ENCODE measurements around the gene GRIN2A.

The GRIN2A gene

DNA sequence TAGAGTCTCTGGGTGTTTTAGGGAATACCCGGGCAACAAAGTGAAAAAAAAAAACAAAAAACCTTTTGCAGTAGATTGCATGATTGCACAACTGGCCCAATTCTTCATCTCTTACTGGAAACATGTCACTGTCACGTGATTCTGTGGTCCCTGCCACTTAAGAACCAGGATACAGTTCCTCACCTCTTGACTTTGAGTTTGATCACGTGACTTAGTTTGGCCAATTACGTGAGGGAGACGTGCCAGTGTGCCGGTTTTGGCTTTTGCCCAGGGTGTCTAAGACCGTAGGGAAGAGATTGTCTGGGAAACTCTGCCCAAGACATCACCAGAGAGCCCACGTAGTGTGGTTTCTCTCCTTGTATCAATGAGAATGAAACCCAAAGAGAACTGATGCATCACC is 88.7 kb downstream of the GRIN2A start:
- no peak for DNase-seq (ENCODE audit: low spot score)
- TF ChIP-seq, protein P1, sequence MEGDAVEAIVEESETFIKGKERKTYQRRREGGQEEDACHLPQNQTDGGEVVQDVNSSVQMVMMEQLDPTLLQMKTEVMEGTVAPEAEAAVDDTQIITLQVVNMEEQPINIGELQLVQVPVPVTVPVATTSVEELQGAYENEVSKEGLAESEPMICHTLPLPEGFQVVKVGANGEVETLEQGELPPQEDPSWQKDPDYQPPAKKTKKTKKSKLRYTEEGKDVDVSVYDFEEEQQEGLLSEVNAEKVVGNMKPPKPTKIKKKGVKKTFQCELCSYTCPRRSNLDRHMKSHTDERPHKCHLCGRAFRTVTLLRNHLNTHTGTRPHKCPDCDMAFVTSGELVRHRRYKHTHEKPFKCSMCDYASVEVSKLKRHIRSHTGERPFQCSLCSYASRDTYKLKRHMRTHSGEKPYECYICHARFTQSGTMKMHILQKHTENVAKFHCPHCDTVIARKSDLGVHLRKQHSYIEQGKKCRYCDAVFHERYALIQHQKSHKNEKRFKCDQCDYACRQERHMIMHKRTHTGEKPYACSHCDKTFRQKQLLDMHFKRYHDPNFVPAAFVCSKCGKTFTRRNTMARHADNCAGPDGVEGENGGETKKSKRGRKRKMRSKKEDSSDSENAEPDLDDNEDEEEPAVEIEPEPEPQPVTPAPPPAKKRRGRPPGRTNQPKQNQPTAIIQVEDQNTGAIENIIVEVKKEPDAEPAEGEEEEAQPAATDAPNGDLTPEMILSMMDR (IDR thresholded peaks at IDR 0.05; ENCODE audit: extremely low read depth, missing control alignments), result no peak

- DNase-seq (ENCODE audit: low spot score), result no peak
- TF ChIP-seq, protein P1 (IDR thresholded peaks at IDR 0.05; ENCODE audit: extremely low read depth, missing control alignments), result no peak
These were observed 91.4 kb downstream of the GRIN2A start for GRCh38 chr16:10090816-10091215.

GRCh38 chr16:10088380-10088793 is 93.8 kb downstream of the GRIN2A start:
- TF ChIP-seq, protein P1 (IDR thresholded peaks at IDR 0.05; ENCODE audit: extremely low read depth, missing control alignments), result no peak
- DNase-seq (ENCODE audit: low spot score), result no peak

GRCh38 chr16:10087151-10087550 is 95.1 kb downstream of the GRIN2A start:
- TF ChIP-seq, protein P1 (IDR thresholded peaks at IDR 0.05; ENCODE audit: extremely low read depth, missing control alignments), result no peak
- no peak for DNase-seq (ENCODE audit: low spot score)

GRCh38 chr16:10086620-10087019 is 95.6 kb downstream of the GRIN2A start:
- DNase-seq (ENCODE audit: low spot score), result no peak
- TF ChIP-seq, protein P1 (IDR thresholded peaks at IDR 0.05; ENCODE audit: extremely low read depth, missing control alignments), result no peak

DNA sequence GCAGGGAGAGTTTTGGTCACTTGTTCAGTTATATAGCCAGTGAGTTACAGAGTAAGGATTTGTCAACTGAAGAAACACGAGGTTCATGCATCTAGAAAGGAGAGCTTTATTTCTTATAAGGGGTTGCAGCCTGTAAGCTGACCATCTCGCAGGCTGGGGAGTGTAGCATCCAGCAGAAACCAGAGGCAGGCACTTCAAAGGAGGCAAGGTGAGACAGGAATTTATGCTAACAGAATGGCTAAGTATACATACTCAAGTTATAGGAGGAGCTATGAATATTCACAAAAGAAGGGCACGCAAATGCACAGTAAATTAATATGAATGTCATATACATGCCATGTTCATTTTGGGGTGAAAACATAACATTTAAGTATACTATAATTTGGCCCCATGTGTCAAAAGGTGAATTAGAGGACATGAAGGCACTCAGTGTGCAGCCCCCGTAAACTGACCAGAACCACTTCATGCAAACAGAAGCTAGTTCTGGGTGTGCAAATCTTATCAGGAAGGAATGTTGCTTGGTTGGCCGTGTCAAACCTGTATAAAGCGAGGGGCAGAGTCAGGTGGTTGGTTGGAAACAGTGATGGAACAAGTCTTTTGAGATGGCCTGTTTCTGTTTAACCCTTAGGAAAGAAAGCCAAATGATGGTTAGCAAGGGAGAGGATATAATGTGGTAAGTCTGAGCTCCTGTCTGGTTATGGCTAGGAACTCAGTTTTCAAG is 97.0 kb downstream of the GRIN2A start:
- TF ChIP-seq, protein P1 (IDR thresholded peaks at IDR 0.05; ENCODE audit: extremely low read depth, missing control alignments), result no peak
- no peak for DNase-seq (ENCODE audit: low spot score)

DNA sequence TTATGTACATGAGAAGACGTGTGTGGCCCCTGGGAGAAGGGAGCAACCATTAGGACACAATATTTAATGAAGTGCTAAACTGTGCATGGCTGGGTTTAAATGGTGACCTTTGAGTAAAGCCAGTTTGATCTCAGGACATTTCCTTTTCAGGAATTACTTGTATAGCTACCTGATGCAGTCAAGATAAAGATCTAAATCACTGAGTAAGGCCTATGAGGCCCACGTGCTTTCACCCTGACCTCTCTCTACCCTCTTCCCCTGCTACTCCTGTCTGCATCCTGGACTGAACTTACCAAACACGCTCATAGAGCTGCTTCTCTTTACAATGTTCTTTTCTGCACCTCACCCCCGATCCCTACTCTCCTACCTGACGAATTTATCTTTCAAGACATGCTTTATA is 98.9 kb downstream of the GRIN2A start:
- DNase-seq (ENCODE audit: low spot score), result no peak
- TF ChIP-seq, protein P1 (IDR thresholded peaks at IDR 0.05; ENCODE audit: extremely low read depth, missing control alignments), result no peak

Measured in GM20000 (cell line).